ENCODE data around the gene CD226. TPM values are rescaled to one million over a fixed set of nuclear protein-coding genes. Genes with fewer than 3 reads are reported as not detected.
"Not testable (repeated sequence)": the region's sequence is repeated elsewhere in the genome, so short reads cannot be mapped to it uniquely, and the experiment has no call there.

Gene CD226
- total RNA-seq, 4 donors from 2014 or later, result 0.72 to 5.2 (median 1.3) TPM

DNA sequence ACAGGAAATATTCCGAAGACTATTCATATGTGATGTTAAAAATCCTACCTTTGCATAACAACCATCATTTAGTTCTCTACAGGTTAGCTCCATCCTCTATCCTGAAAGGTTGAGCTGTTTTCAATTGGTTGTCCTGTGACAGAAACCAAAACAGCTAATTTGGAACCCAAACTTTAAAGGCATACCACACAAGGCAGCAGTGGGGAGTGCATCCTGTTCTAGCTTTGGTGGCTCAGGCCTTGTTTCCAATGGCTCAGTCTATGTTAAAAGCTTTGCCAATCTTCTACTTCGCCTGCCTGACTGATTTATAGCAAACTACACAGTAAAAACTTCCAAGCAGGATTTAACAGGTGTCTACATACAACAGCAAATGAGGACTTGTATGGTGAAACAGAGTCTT, 3.2 kb downstream of the CD226 start:
- no peaks in the 10 kb centered on the region for H3K9me3 ChIP-seq
- H3K4me3 ChIP-seq, result no peak overlapping the region
- intact Hi-C loops (cut with DNase I), result no loop called here
- TF ChIP-seq, protein P1, sequence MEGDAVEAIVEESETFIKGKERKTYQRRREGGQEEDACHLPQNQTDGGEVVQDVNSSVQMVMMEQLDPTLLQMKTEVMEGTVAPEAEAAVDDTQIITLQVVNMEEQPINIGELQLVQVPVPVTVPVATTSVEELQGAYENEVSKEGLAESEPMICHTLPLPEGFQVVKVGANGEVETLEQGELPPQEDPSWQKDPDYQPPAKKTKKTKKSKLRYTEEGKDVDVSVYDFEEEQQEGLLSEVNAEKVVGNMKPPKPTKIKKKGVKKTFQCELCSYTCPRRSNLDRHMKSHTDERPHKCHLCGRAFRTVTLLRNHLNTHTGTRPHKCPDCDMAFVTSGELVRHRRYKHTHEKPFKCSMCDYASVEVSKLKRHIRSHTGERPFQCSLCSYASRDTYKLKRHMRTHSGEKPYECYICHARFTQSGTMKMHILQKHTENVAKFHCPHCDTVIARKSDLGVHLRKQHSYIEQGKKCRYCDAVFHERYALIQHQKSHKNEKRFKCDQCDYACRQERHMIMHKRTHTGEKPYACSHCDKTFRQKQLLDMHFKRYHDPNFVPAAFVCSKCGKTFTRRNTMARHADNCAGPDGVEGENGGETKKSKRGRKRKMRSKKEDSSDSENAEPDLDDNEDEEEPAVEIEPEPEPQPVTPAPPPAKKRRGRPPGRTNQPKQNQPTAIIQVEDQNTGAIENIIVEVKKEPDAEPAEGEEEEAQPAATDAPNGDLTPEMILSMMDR (IDR thresholded peaks at IDR 0.05), result no peak
- TF ChIP-seq POLR2A (IDR thresholded peaks at IDR 0.05), result no peak
- no peaks in the 10 kb centered on the region for H3K4me1 ChIP-seq
- no peaks in the 10 kb centered on the region for H3K36me3 ChIP-seq
- WGBS, 2 donors, result 66 to 84% methylated on average over 2 of the region's 2 CpGs
- no peak overlapping the region for H3K27ac ChIP-seq
- no peaks in the 10 kb centered on the region for H3K27me3 ChIP-seq
- DNase-seq, result no peak

DNA sequence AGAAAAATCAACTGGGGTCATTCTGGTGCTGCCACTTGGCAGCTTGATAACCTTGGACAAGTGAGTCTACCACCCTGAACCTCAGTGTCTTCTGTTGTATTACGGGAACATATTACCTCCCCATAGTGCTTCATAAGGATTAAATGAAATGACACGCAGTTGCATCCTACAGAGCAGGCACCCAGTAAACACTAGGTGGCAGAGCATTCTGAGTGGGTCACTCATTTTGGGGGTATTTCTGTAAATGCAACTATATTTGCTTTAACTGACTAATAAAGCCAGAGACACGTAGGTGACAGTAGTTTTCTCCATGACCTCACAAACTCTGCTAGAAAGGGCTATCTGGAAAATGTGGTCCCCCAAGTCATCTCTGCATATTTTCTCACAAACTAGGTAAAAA, 4.7 kb downstream of the CD226 start:
- H3K4me1 ChIP-seq, result no peaks in the 10 kb centered on the region
- intact Hi-C loops (cut with DNase I), result no loop called here
- no peak for DNase-seq
- H3K27ac ChIP-seq, result no peak overlapping the region
- H3K4me3 ChIP-seq, result no peak overlapping the region
- TF ChIP-seq POLR2A (IDR thresholded peaks at IDR 0.05), result no peak
- TF ChIP-seq, protein P1 (IDR thresholded peaks at IDR 0.05), result no peak
- WGBS, 2 donors, result 89 to 95% methylated on average over 3 of the region's 3 CpGs
- no peaks in the 10 kb centered on the region for H3K9me3 ChIP-seq
- no peaks in the 10 kb centered on the region for H3K36me3 ChIP-seq
- H3K27me3 ChIP-seq, result no peaks in the 10 kb centered on the region

DNA sequence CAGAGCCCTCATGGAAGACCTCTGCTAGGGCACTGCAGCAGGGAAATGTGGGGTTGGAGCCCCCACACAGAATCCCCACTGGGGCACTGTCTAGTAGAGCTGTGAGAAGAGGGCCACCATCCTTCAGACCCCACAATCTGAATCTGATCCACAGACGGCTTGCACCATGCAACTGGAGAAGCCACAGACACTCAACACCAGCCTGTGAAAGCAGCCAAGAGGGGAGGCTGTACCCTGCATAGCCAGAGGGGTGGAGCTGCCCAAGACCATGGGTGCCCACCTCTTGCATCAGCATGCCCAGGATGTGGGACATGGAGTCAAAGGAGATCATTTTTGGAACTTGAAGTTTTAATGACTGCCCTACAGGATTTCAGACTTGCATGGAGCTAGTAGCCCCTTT, 6.5 kb downstream of the CD226 start:
- intact Hi-C loops (cut with DNase I), result no loop called here
- DNase-seq, result no peak
- H3K36me3 ChIP-seq, result no peaks in the 10 kb centered on the region
- H3K27me3 ChIP-seq, result no peaks in the 10 kb centered on the region
- TF ChIP-seq POLR2A (IDR thresholded peaks at IDR 0.05), result no peak
- TF ChIP-seq, protein P1 (IDR thresholded peaks at IDR 0.05), result no peak
- no peaks in the 10 kb centered on the region for H3K4me1 ChIP-seq
- H3K4me3 ChIP-seq, result no peak overlapping the region
- WGBS, 2 donors, result no CpG with 5 or more reads among the region's 1 CpG
- no peak overlapping the region for H3K27ac ChIP-seq
- H3K9me3 ChIP-seq, result no peaks in the 10 kb centered on the region

DNA sequence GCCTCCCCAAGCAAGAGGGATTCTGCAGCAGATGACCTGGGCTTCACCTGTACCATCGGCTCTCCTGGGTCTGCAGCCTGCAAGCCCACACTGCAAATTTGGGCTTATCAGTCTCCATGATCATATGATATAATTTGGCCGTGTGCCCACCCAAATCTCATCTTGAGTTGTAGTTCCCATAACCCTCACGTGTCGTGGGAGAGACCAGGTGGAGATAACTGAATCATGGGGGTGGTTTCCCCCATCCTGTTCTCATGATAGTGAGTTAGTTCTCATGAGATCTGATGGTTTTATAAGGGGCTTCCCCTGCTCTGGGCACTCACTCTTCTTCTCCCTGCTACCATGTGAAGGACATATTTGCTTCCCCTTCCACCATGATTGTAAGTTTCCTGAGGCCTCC, 7.9 kb downstream of the CD226 start:
- H3K27ac ChIP-seq; intact Hi-C loops (cut with DNase I); H3K36me3 ChIP-seq; H3K4me3 ChIP-seq; H3K27me3 ChIP-seq; DNase-seq; H3K4me1 ChIP-seq; H3K9me3 ChIP-seq: not testable (repeated sequence)
- WGBS, 2 donors, result 78 to 87% methylated on average over 4 of the region's 4 CpGs

DNA sequence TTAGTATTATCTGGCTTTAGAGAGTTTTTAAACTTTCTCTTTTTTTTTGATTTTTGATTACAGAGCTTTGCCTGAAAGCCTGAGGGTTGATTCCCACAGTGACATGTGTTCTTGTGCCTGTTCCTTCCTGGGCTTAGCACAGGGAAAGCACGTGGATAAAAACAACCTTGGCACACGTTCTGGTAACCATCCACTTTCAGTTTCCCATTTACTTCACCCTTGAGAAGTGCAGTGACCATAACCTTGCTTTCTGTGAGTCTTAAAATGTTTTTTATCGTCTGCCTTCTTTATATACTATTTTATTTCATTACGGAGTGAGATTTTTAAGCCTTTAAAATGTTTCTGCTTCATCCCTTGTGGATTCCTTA, 11.5 kb downstream of the CD226 start:
- DNase-seq, result no peak
- no peak overlapping the region for H3K27ac ChIP-seq
- intact Hi-C loops (cut with DNase I), result no loop called here

More for the DNA sequence above, 11.5 kb downstream of the CD226 start:
- H3K36me3 ChIP-seq, result no peaks in the 10 kb centered on the region
- no peak overlapping the region for H3K4me3 ChIP-seq
- 30 to 41% methylated on average over 4 of the region's 4 CpGs for WGBS, 2 donors
- TF ChIP-seq POLR2A (IDR thresholded peaks at IDR 0.05), result no peak
- TF ChIP-seq, protein P1 (IDR thresholded peaks at IDR 0.05), result no peak
- H3K4me1 ChIP-seq, result no peaks in the 10 kb centered on the region
- H3K9me3 ChIP-seq, result no peaks in the 10 kb centered on the region
- H3K27me3 ChIP-seq, result no peaks in the 10 kb centered on the region
